Transverse colon (tissue), 4 donors: ENCODE results near the gene SLC30A1.

Experiments used
- EP300 ChIP-seq: sonication (generic); formaldehyde crosslinking; IDR thresholded peaks from one replicate; pipeline ENCODE4 v1.6.1; 2017; ENCODE audit warnings: antibody characterized with exemption, low read depth
- POLR2A ChIP-seq: fragments of 450-650 bp; IDR thresholded peaks from one replicate; pipeline ENCODE4 v1.6.1; 2016; ENCODE audit warnings: antibody characterized with exemption, mild to moderate bottlenecking, moderate library complexity
- POLR2AphosphoS5 ChIP-seq, 3 donors: sonication (generic); formaldehyde crosslinking; IDR thresholded peaks; one replicate each; pipeline ENCODE4 v1.6.1; 2016; ENCODE audit warnings: antibody characterized with exemption in 3 of 3
- TF ChIP-seq, protein P1 (sequence below), 5 experiments: fragments of 200-600 bp in 3 of 5; fragments of 450-650 bp in 2 of 5; sonication (generic) in 3 of 5; IDR thresholded peaks; 1 replicate in 2 of 5; 2 replicates in 3 of 5; pipeline ENCODE4 v1.5.1; 2016 to 2017; ENCODE audit warnings: antibody characterized with exemption in 5 of 5, inconsistent platforms in 3 of 5, mild to moderate bottlenecking in 2 of 5, moderate library complexity in 1 of 5

DNA sequence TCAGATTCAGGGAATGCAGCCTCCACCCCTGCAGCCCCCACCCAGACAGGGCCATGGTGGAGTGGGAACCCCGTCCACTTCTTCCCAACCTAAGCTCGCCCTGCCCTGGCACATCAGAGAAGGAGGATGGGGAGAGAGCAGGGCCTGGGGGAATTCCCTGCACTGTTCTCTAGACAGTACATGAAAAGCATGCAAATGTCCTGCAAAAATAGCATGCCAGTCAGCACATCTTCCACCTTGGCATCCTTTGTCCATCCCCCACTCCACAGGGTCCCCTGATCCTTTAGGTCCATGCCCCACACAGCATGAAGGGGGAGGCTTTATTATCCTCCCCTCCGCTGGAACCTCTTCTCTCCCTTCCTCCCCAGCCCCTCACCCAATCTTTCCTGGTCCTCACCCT, 52.0 kb downstream of the SLC30A1 start:
- TF ChIP-seq, protein P1, sequence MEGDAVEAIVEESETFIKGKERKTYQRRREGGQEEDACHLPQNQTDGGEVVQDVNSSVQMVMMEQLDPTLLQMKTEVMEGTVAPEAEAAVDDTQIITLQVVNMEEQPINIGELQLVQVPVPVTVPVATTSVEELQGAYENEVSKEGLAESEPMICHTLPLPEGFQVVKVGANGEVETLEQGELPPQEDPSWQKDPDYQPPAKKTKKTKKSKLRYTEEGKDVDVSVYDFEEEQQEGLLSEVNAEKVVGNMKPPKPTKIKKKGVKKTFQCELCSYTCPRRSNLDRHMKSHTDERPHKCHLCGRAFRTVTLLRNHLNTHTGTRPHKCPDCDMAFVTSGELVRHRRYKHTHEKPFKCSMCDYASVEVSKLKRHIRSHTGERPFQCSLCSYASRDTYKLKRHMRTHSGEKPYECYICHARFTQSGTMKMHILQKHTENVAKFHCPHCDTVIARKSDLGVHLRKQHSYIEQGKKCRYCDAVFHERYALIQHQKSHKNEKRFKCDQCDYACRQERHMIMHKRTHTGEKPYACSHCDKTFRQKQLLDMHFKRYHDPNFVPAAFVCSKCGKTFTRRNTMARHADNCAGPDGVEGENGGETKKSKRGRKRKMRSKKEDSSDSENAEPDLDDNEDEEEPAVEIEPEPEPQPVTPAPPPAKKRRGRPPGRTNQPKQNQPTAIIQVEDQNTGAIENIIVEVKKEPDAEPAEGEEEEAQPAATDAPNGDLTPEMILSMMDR (IDR thresholded peaks at IDR 0.05): no peak
- no peak for TF ChIP-seq POLR2A
- TF ChIP-seq EP300: no peak
- no peak for TF ChIP-seq POLR2AphosphoS5 (IDR thresholded peaks at IDR 0.05)
